Measurements from ENCODE around the gene EIF5. TPM values are rescaled to one million over a fixed set of nuclear protein-coding genes. Genes with fewer than 3 reads are reported as not detected.

Gene EIF5
- total RNA-seq, 1 donor from 2014 or later: 192 TPM

DNA sequence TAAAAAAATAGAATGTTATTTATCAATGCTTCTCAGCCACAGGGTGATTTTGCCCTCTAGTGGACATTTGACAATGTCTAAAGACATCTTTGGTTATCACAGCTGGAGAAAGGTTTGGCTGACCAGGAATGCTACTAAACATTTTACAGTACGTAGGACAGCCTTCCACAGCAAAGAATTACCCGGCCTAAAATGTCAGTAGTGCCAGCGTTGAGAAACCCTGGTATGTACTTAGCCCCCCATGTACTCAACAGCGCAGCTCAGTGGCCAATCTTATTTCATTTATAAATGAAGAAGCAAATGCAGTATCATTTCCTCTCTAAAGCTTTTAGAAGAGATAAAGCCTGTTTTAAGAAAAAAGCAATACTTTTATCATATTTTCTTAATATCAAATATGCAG, 57.0 kb downstream of the EIF5 start:
- DNase-seq (ENCODE audit: low spot score) (peak; percentile 32), ATAC-seq (peak; percentile 46)

DNA sequence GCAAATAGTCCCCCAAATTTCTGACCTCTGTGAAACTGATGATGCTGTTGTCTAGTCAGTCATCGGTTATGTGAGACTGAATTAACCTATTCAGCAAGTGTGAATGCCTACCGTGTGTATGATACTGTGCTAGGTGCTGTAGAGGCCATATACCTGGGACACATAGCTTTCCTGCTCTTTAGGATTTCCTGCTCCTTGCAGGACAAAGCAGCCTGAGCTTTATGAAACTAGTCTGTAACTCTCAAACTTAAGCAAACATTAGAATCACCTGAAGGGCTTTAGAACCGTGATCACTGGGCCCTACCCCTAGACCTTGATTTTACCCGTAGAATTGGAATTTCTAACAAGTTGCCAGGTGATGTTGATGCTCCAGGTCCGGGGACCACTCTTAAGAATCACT, 58.1 kb downstream of the EIF5 start:
- DNase-seq (ENCODE audit: low spot score) (peak; percentile 16), ATAC-seq (no peak)

DNA sequence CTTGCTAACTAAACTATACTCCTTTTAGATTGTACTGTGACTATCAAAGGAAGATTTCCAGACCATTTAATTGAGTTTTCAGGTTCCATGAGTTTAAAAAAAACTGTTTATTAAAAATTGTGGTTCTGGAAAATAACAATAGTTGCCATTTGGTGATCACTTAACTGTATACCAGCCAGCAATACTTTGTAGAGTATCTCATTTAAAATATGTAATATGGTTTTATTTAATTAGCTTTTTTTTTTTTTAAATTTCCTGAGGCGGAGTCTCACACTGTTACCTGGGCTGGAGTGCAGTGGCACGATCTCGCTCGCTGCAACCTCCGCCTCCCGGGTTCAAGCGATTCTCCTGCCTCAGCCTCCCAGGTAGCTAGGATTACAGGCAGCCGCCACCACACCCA, 58.5 kb downstream of the EIF5 start:
- ATAC-seq: no peak

GRCh38 chr14:103393070-103393469, 59.0 kb downstream of the EIF5 start:
- DNase-seq (ENCODE audit: low spot score) (peak; percentile 46), ATAC-seq (peak; percentile 39)

More for the DNA sequence above, 58.5 kb downstream of the EIF5 start:
- no peak for DNase-seq (ENCODE audit: low spot score)

DNA sequence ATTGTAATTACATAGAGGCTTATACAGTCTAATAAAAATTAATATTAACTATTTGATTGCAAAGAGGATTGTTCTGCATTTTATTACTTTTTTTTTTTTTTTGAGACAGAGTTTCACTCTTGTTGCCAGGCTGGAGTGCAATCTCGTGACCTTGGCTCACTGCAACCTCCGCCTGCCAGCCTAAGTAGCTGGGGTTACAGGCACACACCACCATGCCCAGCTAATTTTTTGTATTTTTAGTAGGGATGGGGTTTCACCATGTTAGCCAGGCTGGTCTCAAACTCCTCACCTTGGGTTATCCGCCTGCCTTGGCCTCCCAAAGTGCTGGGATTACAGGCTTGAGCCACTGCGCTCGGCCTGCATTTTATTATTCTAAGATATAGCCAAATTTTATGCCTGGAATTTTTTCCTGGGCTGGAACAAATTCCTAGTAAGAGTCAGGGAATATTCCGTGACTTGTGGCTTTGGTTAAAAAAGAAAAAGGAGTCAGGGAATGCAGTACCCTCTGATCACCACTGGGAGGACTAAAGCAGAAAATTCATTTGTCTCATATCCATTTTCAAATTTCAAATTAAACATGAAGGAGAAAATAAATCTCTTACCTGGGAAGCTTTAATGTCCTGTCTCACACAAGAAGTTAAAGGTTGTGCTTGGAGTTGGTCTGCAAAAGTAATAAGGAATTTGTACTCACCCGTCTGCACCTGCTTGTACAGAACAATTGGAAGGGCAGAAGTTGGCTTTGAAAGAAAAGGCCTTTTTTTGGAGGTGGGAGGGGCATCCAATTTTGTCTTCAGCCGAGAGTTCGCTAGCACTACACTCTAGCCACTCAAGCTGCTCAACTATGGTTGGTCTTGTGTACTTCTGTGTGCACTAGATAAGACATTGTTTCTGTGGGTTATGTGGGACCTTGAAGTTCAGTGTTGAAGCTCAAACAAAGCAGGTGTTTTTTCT, 59.9 kb downstream of the EIF5 start:
- peak; percentile 76 for ATAC-seq
- DNase-seq (ENCODE audit: low spot score): no peak

Other genes with a start within 250 kb of the EIF5 start
- 81.5 TPM for gene EXOC3L4, start 239.5 kb upstream of the EIF5 start, total RNA-seq
- 27.9 TPM for gene TNFAIP2, start 210.8 kb upstream of the EIF5 start, total RNA-seq
- gene MARK3, start 51.2 kb downstream of the EIF5 start, total RNA-seq: 26.5 TPM
- gene CKB, start 188.6 kb downstream of the EIF5 start, total RNA-seq: 10.2 TPM
- gene TRMT61A, start 195.0 kb downstream of the EIF5 start, total RNA-seq: 6.0 TPM
- 7.5 TPM for gene BAG5, start 228.4 kb downstream of the EIF5 start, total RNA-seq
- 17.1 TPM for gene COA8, start 228.7 kb downstream of the EIF5 start, total RNA-seq

Measured in left lobe of liver (tissue), 2 donors.